SKM-1 treated with dmso at 0.1 percent for 144 hours (cell line): ENCODE measurements around the gene FAM240A.
"Not testable (repeated sequence)": the region's sequence is repeated elsewhere in the genome, so short reads cannot be mapped to it uniquely, and the experiment has no call there.

Source experiments
- DNase-seq: peaks from one replicate; lab custom pipeline; 2025; ENCODE audit not compliant: unreplicated experiment; lab: John Stamatoyannopoulos, UW

The FAM240A gene

DNA sequence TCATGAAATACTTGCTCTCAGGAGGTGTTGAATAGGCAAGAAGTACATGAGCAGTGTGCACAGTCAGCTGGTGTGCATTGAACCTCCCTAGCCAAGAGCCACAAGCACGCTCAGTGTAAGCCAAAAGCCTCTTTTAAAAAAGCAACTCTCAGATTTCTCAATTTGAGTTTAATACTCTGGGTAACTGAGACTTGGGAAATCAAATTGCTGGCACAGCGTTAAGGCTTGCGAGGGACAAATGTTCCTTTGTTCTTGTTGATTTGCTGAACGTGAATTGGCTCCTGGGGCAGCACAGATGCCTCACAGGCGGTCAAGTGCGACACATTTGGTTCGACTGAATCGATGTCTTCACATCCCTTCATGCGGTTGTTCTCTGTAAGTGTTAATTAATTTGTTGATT is at the start of gene FAM240A:
Gene FAM240A, plus strand, starts transcription at position 202 of the 400 bp plus-strand sequence. Its CDS starts 159 bp downstream, at position 361.
- no peak for DNase-seq

DNA sequence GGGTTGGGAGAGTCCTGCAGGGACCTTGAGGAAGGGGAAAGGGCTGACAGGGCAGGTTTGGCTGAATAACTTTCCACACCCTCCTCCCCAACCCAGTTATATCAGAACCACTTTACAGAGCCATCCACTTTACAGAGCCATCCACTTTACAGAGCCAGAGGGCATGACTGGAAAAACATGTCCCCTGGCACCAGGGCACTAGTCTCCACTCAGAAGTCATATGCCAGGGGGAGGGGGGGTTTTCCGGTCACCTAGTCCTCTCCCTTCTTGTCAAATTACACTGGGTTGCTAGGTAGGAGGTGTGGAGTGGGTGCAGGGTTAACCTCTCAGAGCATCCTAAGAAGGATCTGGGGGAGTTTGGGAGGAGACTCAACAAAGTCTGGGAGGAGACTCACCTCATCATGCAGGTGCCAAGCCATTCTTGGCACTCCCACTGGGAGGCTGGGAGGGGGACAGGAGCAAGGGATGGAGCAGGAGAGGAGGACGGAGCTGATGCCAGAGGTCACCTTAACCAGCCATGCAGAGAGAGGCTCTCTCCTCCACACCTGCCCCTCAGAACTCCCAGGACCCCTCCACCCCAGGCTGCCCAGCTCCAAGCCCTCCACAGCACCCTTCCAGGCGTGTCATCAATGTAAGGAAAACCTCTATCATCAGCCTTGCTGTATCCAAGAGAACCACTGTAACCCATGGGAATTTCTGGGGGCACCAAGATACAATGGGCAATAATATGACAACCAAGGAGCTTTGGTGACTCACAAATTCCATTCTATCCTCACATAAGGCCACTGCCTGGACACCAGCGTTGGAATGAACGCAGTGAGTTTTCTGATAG is 47.9 kb upstream of the FAM240A start:
- no peak for DNase-seq

DNA sequence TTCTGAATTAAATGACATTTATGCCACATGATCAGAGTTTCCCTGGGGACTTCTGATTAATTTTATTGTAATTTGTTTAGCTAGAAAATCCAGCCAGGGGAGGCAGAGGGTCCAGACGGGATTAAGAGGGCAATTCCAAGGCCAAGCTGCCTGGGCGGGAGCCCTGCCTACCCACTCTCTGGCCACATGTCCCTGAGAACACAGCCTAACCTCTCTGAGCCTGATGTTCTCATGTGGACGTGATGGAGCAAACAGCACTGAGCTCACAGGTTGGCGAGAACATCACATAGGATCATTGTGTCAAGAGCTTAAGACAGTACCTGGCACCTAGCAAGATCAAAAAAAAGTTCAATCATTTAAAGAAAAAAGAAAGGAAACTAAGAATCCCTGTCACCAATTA is 47.2 kb upstream of the FAM240A start:
- DNase-seq: no peak

DNA sequence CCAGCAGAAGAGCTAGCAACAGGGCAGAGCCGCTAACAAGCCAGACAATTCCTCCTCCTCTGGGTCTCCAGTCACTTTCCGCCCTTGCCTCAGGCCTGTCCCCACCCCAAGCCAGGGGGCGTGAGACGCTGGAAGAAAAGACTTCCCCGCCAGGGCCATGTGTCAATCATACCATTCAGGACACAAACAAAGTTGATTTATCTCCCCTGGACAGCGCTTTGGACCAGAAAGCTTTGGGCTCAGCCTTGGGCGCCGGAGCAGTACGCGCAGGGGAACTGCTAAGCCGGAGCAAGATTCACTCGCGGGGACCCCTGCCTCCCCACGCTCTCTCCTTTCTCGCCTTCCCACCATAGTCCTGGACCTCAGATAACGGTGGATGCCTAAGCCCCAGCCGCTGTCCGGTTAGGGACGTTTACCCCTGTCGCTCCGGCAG is 46.7 kb upstream of the FAM240A start:
- DNase-seq: no peak

DNA sequence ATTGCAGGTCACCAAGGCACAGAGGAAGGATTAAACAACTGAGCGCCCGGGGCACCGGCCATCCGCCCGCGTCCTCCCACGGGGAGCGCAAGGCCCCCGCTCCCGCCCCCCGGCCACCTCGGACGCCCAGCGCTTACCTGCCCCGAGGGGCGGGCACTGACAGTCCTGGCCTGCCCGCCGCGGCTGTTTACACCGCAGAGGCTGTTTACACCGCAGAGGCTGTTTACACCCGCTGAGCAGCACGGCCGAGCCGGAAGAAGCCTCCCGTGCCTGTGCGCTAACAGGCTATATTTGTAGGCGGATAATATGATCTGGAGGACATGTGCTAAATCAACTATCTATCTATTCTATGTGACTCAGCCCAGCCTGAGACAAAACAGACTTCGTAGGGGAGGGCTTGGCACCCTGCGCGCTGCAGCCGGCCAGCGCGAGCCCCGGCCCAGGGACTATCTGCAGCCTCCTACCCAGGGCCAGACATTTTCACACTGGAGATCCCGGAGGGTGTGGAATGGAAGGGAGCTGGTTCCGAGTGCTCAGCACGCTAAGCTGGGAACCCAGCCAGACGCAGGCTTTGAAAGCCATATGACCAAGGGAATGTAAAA is 46.2 kb upstream of the FAM240A start, which contains the start of gene LRRC2:
Gene LRRC2, minus strand, starts transcription at position 263 of the 602 bp plus-strand sequence. CDS start 14,711 bp downstream, outside the sequence.
- no peak for DNase-seq

DNA sequence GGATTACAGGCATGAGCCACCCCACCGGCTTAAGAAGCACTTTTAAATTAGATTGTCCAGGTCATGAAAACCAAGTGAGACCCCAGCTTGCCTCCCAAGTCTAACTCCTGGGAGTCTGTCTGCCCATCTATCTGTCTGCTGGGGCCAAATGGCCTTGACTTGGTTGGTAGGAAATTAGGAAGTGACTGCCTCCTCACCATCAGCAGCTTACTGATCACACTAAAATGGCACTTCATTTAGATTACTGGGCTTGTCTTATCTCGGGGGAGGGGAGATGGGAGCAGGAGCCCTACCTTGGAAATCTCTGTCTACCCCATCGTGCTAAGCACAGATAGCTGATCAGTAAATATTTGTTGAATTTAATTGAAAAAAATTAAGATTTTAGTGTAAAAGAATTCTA is 40.6 kb upstream of the FAM240A start:
- no peak for DNase-seq

DNA sequence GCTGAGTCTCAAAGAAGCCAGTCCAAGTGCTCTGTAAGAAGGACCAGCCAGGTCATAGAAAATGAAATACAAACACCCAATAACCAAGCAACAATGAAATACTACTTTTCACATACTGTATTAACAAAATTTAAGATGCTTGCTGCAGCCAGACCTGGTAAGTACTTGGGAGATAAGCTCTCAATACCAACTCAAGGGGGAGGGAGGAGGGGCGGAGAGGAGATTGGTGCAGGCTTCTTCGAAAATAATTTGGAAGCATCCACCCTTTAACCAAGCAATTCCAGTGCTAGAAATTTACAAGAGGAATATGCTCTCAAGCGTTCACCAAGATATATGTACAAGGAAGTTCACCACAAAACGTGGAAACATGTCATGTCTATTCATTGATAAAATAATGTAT is 38.6 kb upstream of the FAM240A start:
- no peak for DNase-seq

DNA sequence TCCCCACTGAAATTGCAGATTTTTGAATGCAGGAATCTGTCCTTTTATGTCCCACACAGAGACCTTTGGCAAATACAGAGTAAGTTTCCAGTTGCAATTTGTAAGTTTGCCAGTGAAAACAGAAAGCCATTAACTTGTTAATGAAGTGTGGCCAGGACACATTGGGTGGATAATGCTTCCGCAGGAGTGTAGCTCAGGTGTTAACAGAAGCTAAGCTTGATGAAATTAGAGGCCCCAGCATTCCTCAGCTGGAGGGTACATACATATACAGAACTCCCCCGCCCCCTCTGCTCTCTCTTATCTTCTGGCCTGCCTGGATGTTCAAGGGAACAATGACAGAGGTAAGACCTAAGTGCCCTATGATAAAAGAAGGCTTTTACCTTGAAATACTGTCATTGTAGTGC is 38.1 kb upstream of the FAM240A start:
- no peak for DNase-seq

DNA sequence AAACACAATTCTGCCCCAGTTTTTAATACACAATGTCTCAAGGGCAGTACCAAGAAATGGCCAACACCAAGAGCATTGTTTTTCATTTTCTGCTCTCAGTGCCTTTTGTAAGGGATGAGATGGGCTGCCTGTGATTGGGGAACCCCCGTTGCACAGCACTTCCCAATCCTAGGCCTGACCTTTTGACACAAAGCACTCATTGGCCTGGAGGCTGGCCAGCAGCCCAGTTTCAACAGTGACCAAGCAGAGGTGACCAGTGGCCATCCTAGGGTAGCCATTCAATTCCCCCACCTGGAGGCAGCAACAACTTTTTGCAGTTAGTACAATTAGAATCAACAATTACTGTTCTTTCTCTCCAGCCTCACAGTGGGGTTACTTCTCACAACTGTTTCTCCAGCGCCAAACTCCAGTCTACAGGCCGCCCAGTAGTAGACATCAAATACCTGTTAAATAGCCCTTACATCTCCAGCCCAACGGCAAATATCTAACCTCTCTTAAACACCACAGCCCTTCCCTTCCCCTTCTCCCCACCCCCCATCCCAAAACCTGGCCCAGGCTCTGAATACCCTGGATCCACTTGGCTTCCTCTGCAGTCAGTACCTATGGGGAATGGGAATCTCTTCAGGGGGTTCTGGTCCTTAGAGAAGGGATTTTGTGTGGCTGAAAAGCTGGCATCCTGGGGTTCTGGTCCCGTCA is 37.3 kb upstream of the FAM240A start:
- no peak for DNase-seq

DNA sequence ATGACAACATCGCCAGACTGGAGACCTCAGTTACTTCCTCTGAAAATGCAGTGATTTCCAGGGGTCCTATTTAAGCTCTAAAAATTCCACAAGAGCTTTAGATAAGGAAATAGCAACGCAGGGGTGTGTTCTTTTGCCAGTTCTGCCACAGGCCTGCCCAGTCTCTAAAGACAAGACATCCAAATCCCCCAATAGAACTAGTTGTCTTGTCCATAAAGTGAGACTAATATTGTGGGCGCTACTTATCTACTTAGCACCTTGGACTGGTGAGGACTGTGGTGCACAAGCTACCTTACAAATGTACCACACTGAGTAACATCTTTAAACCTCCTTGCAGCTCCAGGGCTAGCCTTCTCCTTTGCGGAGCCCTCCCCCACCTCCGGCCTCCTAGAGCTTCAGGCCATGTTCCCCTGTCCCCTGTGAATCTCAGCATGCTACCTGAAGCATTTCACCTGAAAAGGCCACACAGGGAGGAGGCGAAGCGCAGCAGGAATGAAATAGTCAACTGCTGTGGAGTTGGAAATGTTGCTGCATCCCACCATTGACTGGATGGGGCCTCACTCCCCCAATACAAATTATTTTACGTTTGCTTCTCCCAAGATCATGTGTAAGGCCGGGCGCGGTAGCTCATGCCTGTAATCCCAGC is 36.6 kb upstream of the FAM240A start:
- DNase-seq: no peak

DNA sequence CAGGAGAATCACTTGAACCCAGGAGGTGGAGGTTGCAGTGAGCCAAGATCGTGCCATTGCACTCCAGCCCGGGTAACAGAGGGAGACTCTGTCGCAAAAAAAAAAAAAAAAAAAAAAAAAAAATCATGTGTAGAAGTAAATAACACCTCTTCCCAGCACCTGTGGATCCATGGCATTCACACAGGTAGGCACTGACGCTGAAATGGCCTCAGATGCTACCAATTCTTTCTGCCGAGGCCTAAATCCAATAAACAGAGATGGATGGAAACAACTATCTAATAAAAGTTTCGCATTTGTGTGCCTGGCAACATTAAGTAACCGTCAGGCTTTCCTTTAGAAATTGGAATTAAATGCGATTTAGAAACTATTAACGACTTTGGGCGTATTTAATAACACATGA is 35.9 kb upstream of the FAM240A start:
- no peak for DNase-seq

DNA sequence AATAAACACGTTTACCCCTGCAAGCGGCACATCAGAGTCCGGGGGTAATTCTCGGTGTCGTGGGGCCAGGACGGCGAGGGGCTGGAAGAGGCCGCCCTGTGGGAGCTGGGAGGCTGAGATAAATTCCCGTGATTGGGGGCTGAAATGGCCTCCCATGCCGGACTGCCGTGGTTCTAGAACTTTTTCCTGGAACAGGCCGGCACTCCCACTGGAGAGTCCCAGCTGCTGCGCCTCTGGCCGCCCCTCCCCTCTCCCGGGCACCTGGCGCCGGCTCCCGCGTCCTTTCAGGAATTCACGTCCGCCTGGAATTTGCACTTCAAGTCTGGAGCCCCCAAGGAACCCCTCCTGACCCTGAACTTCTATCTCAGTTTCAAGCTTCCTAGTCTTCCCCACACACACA is 35.4 kb upstream of the FAM240A start:
- no peak for DNase-seq

DNA sequence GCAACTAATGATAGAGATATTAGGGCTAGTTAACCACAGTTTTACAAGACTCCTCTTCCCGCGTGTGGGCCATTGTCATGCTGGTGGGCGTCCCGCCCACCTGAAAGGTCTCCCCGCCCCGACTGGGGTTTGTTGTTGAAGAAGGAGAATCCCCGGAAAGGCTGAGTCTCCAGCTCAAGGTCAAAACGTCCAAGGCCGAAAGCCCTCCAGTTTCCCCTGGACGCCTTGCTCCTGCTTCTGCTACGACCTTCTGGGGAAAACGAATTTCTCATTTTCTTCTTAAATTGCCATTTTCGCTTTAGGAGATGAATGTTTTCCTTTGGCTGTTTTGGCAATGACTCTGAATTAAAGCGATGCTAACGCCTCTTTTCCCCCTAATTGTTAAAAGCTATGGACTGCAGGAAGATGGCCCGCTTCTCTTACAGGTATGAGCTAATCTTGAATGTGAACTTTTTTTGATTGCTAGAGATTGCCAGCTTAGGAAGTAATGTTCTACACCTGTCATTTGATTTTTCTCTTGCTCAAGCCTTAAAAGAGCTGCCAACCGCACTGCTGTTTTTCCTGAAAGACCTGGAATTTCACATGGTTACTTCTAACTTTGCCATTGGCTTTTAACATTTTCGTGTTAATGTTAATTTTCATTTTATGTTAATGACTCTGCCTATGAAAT is 34.6 kb upstream of the FAM240A start:
- not testable (repeated sequence) for DNase-seq

DNA sequence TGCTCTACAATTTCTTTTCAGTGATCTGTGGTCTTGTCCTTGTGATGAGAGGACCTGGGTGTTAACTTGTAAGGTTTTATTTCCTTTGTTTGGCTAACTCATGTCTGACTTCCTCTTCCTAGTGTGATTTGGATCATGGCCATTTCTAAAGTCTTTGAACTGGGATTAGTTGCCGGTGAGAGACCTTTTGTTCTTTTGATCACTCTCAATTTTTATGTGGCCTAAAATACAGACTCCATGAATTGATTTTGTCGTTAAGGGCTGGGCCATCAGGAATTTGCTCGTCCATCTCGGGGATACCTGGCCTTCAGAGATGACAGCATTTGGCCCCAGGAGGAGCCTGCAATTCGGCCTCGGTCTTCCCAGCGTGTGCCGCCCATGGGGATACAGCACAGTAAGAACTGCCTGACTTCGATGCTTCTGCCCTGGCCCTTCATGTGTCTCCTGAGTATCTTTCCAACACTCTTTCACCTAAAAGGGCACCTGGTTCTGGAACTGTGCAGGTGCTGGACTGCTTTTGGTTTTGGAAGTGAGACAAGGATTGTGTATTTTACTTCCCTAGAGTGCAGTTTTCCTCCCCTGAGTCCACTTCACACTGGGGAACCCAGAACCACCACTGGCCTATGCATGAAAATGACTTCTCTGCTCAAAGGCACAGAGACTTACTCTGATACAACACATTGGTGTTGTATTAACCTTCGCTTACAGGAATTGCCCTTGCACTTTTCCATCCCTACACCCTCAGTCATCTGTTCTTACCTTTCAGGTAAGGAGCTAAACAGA is 33.2 kb upstream of the FAM240A start:
- DNase-seq: peak; percentile 55

DNA sequence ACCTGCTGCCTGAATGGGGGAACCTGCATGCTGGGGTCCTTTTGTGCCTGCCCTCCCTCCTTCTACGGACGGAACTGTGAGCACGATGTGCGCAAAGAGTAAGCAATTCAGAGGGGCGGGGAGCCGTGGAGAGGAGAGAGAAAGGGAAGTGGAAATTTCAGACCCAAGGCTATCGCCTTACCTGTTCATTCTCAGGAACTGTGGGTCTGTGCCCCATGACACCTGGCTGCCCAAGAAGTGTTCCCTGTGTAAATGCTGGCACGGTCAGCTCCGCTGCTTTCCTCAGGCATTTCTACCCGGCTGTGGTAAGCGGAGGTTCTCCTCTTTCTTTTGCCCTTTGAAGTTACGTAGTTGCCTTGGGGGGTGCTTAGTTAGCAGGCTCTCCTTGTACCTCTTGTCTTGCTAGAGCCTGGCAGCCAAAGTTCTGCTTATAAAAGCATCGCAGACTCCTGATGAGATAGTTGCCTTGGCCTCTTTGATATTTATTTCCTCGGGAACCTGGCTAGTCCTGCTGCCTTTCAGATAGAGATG is 32.5 kb upstream of the FAM240A start:
- DNase-seq: no peak

DNA sequence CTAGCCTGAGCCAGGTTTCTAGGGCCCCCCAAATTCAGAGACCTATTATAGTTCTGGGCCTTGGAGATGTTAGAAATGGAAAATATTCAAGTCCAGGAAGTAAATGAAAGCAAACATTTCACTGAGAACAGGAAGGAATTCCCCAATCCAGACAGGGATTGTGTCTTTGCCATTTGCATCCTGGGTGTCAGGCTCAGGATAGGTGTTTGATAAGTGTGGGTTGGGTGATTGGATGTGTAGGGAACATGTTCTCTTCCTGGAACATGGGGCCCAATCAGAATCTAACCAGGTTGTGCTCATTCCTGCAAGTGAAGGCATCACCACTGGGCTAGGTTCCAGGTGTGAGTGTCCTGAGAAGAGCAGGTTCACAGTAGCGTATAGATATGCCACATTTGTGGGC is 31.6 kb upstream of the FAM240A start:
- DNase-seq: no peak

DNA sequence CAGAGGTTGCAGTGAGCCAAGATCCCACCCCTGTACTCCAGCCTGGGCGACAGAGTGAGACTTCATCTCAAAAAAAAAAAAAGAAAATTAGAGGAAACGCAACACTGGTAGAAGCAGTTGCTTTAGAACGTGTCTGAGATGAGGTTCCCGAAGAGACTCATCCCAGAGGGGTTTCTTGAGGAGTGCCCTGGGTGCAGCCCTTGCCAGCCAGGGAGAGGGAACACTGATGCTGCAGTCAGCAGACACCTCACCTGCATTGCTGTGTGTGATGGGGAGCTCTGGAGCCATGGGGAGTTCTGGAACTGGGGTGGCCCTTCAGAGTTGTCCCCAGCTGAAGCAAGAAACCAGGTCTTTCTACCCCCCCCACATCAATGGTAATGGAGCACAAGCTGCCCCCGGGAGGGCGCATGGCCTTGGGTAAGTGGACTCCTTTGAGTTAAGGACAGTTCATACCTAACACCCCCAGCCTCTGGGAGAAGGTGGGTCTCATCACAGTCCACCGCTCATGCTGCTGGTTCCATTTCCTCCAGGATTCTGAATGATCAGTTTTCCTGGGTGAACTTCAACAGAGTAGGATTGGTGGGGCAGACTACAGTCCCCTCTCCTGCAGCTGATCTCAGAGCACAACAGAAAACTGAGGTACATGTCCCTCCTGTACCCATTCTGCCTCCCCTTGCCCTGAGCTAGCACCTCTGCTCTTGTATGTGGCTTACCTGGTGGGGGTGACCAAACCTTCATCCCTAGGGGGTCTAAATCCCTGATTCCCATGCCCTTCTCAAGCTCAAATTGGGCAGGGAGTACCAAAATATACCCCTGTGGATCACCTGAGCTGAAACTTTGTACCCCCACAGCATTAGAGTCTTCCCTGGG is 27.5 kb upstream of the FAM240A start:
- no peak for DNase-seq

DNA sequence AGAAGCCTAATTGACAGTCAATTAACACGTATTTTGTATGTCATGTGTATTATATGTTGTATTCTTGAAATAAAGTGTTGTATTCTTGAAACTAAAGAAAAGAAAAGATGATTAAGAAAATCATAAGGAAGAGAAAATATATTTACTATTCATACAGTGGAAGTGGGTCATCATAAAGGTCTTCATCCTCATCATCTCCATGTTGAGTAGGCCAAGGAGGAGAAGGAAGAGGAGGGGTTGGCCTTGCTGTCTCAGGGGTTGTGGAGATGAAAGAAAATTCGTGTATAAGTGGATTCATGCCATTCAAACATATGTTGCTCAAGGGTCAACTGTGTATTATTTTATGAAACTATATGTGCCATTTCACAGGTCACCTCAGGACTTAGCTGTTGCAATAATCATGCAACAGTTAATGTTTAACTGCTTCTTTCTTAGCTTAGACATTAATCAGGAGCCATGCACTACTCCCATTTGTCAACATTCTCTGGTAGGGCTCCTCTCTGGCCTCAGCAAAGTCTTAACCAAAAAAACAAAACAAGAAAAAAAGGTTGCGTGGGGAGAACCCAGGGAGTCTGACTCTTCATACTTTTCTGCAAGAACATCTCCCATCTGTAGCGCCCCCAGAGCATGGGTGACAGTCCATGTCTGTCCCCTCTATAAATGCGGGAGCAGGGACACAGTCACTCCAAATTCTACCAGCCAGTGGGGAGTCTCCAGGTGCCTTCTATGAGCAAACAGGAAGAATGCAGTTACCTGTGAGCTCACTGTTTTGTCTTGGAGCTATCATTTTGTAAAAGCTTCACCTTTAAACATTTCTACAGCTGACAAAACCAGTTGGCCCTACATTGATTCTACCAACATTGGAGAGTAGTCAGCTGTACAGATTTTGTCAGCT is 26.3 kb upstream of the FAM240A start:
- no peak for DNase-seq
